SK-N-MC (cell line): ENCODE data around the gene KIF26B.

Experiments used
- EZH2 ChIP-seq: fragments of 200-600 bp; sonication (generic); IDR thresholded peaks from one replicate; pipeline ENCODE4 v1.6.1; 2017; ENCODE audit warnings: antibody characterized with exemption
- FOXP2 ChIP-seq: optimal IDR thresholded peaks from 2 replicates; pipeline ENCODE3; 2011; ENCODE audit warnings: mild to moderate bottlenecking, moderate library complexity; ENCODE audit not compliant: insufficient read depth; ENCODE audit errors: extremely low read length, control extremely low read depth
- POLR2AphosphoS5 ChIP-seq: IDR thresholded peaks from 2 replicates; pipeline ENCODE4 v1.6.1; 2012; ENCODE audit warnings: mild to moderate bottlenecking, low read depth, low read length, borderline replicate concordance

DNA sequence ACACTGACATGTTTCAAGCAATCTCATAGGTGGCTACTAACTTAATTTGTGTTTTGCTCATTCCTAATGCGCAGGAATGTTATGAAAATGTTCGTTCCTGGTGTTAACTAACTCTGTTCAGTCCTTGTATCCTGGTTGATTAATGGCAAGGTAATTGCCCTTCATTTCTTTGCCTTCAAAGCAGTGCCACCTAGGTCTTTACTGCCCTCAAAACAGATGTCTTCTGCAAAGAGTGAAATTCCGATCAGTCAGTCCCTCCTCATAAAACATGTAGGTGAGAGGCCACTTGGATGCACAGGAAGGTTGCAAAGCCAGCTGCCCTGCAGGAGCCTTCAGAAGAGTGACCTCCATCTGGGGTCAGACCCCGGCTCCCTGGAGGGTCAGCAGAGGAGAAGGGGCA is 179.4 kb downstream of the KIF26B start:
- TF ChIP-seq POLR2AphosphoS5 = no peak
- TF ChIP-seq EZH2 = no peak
- TF ChIP-seq FOXP2 = no peak
